Testis (tissue), 3 donors: ENCODE results near the gene CLVS2. TPM values are rescaled to one million over a fixed set of nuclear protein-coding genes. Genes with fewer than 3 reads are reported as not detected.

Source experiments
- DNase-seq: peaks from one replicate; pipeline ENCODE4 v3.0.0-alpha.2; 2019
- H3K27ac ChIP-seq, 2 donors: fragments of 200-600 bp; sonication (generic); one replicate each; pipeline ENCODE4 v1.5.1; 2019
- H3K27me3 ChIP-seq: fragments of 200-600 bp; sonication (generic); one replicate; pipeline ENCODE4 v1.5.1; 2019
- H3K36me3 ChIP-seq: fragments of 200-600 bp; sonication (generic); one replicate; pipeline ENCODE4 v1.5.1; 2017; ENCODE audit warnings: low read depth; ENCODE audit errors: missing control alignments
- H3K4me1 ChIP-seq: fragments of 200-600 bp; sonication (generic); one replicate; pipeline ENCODE4 v1.5.1; 2019
- H3K4me3 ChIP-seq, 2 donors: fragments of 200-600 bp; sonication (generic); one replicate each; pipeline ENCODE4 v1.5.1; 2017 to 2019
- H3K9me3 ChIP-seq: fragments of 200-600 bp; sonication (generic); one replicate; pipeline ENCODE4 v1.5.1; 2017
- CTCF ChIP-seq, 3 experiments: fragments of 450-650 bp in 2 of 3; fragments of 200-600 bp in 1 of 3; sonication (generic) in 1 of 3; IDR thresholded peaks; one replicate each; pipeline ENCODE4 v1.5.1; 2016 to 2019; ENCODE audit warnings: antibody characterized with exemption in 3 of 3, mild to moderate bottlenecking in 2 of 3, moderate library complexity in 1 of 3
- POLR2A ChIP-seq: fragments of 450-650 bp; IDR thresholded peaks from one replicate; pipeline ENCODE4 v1.6.1; 2017; ENCODE audit warnings: antibody characterized with exemption, mild to moderate bottlenecking, moderate library complexity
- WGBS, 2 donors: methylation state at CpG; one replicate each; pipeline ENCODE4 v1.1.5; 2018; 5-methylcytosine and 5-hydroxymethylcytosine counted together
- intact Hi-C: fragments of 100-400 bp; cut with DNase I; formaldehyde crosslinking; loops from one replicate; pipeline ENCODE4 v1.15.1; 2023; ENCODE audit warnings: low total_unique reads
- polyA plus RNA-seq: library from polyadenylated mRNA; stranded (reverse); fragments of 350-450 nt; fragmentation: Illumina TruSeq; extraction: RNeasy Lipid Tissue Mini Kit (QIAGEN cat#74804); gene quantifications from one replicate; pipeline ENCODE4 v1.2.3, GENCODE V29; 2014; ENCODE audit warnings: low read depth, low replicate concordance; ENCODE audit not compliant: insufficient read depth
- total RNA-seq, 2 donors: library from RNA; depleted of rRNA; stranded (reverse); fragments of >200 nt; gene quantifications; one replicate each; pipeline ENCODE4 v1.2.3, GENCODE V29; 2016

Gene CLVS2
- total and polyA plus RNA-seq, 3 donors from 2014 or later: 0.16 to 0.24 (median 0.19) TPM

DNA sequence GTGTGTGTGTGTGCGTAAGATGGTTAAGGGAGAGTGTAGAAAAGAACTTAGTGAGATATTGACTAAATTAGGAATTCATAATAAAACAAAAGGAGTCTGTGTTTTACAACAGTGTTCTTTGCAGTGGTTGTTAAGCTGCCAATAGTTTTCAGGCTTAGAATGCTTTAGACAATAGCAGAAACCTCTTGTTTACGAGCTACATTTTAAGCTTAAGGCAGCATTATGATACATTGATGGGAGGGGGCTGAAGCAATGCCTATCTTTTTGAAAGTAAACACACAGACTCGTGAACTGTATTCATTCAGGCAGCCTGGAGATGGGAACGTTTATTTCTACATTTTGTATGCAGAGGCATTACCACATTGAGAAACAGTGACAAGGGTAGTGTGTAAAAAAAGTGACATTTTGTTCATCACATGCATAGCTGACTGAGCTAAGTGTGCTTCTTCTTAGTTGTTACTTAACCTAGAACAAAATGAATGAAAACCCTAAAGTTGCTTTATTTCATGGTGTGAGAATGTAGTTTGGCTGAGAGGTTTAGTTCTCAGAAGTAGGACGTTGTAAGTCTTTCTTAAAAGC lies 21.2 kb downstream of the CLVS2 start:
- intact Hi-C loops: no loop called here
- DNase-seq: no peak
- H3K27ac ChIP-seq: no peak overlapping the region
- H3K4me1 ChIP-seq: no peaks in the 10 kb centered on the region
- 66 to 76% methylated on average over 5 of the region's 5 CpGs for WGBS, 2 donors
- H3K4me3 ChIP-seq: no peak overlapping the region
- H3K27me3 ChIP-seq: no peaks in the 10 kb centered on the region
- no peak for TF ChIP-seq POLR2A
- TF ChIP-seq CTCF (IDR thresholded peaks at IDR 0.05): no peak
- H3K36me3 ChIP-seq: no peaks in the 10 kb centered on the region
- H3K9me3 ChIP-seq: no peaks in the 10 kb centered on the region

DNA sequence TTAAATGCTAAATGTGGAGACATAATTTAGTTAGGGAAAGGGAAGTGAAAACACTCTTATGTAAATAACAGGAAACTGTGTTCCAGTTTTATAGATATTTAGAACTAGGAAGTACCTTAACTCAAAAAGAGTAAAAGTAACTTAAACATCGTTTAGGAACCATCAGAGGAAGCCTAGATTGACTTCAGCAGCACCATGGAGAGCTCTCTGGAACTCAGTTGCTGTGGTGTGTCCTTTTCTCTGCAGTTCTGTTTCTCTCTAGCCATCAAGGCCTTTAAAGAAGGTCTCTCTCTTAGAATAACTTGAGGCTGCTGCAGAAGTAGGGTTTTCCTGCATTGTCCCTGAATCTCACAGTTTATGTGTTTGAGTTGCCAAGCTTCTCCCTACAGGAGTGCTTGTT lies 26.9 kb downstream of the CLVS2 start:
- Histone ChIP-seq H3K4me1 (no peaks in the 10 kb centered on the region), H3K4me3 (no peak overlapping the region), H3K27ac (no peak overlapping the region), H3K9me3 (no peaks in the 10 kb centered on the region), H3K36me3 (no peaks in the 10 kb centered on the region), H3K27me3 (no peaks in the 10 kb centered on the region)
- 0 to 16% methylated on average over 1 of the region's 1 CpG for WGBS, 2 donors
- DNase-seq: no peak
- TF ChIP-seq CTCF (IDR thresholded peaks at IDR 0.05): no peak
- TF ChIP-seq POLR2A: no peak
- intact Hi-C loops: no loop called here

DNA sequence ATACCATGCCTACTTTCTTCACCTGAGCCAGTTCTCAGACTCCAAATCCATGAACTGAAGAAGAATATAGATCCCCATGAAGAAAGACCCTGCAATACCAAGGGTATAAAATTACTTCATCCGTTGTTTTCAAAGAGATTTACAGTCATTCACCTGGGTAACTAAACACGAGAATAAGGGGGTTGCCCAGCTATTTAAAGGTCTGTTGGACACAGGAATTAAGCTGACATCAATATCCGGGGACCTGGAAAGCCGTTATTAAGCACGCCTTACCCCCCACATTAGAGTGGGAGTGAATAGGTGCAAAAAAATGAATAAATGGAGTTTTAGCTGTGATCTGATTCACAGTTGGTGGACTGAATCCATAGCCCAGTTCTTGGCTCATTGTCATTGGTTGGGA lies 28.9 kb downstream of the CLVS2 start:
- 70 to 79% methylated on average over 5 of the region's 5 CpGs for whole genome bisulfite sequencing, 2 donors
- Histone ChIP-seq H3K36me3 (no peaks in the 10 kb centered on the region), H3K27ac (no peak overlapping the region), H3K4me1 (no peaks in the 10 kb centered on the region), H3K27me3 (no peaks in the 10 kb centered on the region), H3K4me3 (no peak overlapping the region), H3K9me3 (no peaks in the 10 kb centered on the region)
- intact Hi-C loops: no loop called here
- no peak for DNase-seq
- TF ChIP-seq CTCF (IDR thresholded peaks at IDR 0.05) (no peak), POLR2A (no peak)

DNA sequence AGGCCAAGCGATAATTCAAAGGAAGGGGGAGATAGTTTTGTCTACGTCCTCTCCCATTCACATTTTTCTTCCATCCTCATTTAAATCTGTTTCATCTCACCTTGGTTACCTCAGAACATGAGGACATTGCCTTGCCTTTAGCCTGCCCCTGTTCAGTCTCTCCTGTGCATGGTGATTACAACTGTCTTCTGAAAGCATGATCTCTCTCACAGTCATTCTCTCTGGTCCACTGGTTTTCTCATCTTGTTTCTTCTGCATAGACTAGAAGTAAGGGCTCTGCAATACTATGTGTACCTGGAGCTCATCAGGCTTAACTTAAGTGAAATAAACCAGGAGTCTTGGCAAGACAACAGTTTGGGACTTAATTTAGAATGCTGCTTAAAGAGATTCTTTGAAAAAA lies 31.4 kb downstream of the CLVS2 start:
- 83% methylated on average over 2 of the region's 2 CpGs for WGBS, 2 donors
- Histone ChIP-seq H3K27ac (no peak overlapping the region), H3K9me3 (no peaks in the 10 kb centered on the region), H3K4me3 (no peak overlapping the region), H3K27me3 (no peaks in the 10 kb centered on the region), H3K4me1 (no peaks in the 10 kb centered on the region), H3K36me3 (no peaks in the 10 kb centered on the region)
- intact Hi-C loops: no loop called here
- TF ChIP-seq POLR2A (no peak), CTCF (IDR thresholded peaks at IDR 0.05) (no peak)
- no peak for DNase-seq

- no peaks in the 10 kb centered on the region for H3K9me3 ChIP-seq
- no peak for TF ChIP-seq POLR2A
- H3K27ac ChIP-seq: no peak overlapping the region
- H3K36me3 ChIP-seq: no peaks in the 10 kb centered on the region
- DNase-seq: no peak
- intact Hi-C loops: no loop called here
- no peaks in the 10 kb centered on the region for H3K4me1 ChIP-seq
- 79 to 82% methylated on average over 5 of the region's 5 CpGs for WGBS, 2 donors
- no peaks in the 10 kb centered on the region for H3K27me3 ChIP-seq
- H3K4me3 ChIP-seq: no peak overlapping the region
Measured at GRCh38 chr6:123028263-123028662, 32.2 kb downstream of the CLVS2 start.
